ENCODE results near the gene IL16.

GRCh38 chr15:81363276-81363675 lies 166.6 kb downstream of the IL16 start:
- TF ChIP-seq, protein P1, sequence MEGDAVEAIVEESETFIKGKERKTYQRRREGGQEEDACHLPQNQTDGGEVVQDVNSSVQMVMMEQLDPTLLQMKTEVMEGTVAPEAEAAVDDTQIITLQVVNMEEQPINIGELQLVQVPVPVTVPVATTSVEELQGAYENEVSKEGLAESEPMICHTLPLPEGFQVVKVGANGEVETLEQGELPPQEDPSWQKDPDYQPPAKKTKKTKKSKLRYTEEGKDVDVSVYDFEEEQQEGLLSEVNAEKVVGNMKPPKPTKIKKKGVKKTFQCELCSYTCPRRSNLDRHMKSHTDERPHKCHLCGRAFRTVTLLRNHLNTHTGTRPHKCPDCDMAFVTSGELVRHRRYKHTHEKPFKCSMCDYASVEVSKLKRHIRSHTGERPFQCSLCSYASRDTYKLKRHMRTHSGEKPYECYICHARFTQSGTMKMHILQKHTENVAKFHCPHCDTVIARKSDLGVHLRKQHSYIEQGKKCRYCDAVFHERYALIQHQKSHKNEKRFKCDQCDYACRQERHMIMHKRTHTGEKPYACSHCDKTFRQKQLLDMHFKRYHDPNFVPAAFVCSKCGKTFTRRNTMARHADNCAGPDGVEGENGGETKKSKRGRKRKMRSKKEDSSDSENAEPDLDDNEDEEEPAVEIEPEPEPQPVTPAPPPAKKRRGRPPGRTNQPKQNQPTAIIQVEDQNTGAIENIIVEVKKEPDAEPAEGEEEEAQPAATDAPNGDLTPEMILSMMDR (IDR thresholded peaks at IDR 0.05), result no peak
- TF ChIP-seq EP300 (IDR thresholded peaks at IDR 0.05), result no peak
